AG04450 (cell line): ENCODE data around the gene ACTRT2. TPM values are rescaled to one million over a fixed set of nuclear protein-coding genes. Genes with fewer than 3 reads are reported as not detected.

Source experiments
- CTCF ChIA-PET: fragments of 300-600, 350-600 bp; formaldehyde crosslinking; extraction: SDS; loops from one replicate; lab custom pipeline; 2022; ENCODE audit warnings: antibody characterized with exemption, inconsistent platforms; lab: Charles Lee
- POLR2A ChIA-PET: fragments of 350-600 bp; formaldehyde crosslinking; extraction: SDS; loops from one replicate; lab custom pipeline; 2021; ENCODE audit warnings: antibody characterized with exemption, inconsistent platforms; lab: Yijun Ruan, JAX
- DNase-seq: peaks from one replicate; pipeline ENCODE4 v3.0.0-alpha.2; 2011; ENCODE audit warnings: low read depth, low spot score
- H3K27ac ChIP-seq: one replicate; pipeline ENCODE4 v1.5.1; 2012; ENCODE audit warnings: low read depth, low read length, control low read depth
- H3K27me3 ChIP-seq: one replicate; pipeline ENCODE4 v1.6.0; 2012; ENCODE audit warnings: low read length; ENCODE audit not compliant: control insufficient read depth, insufficient read depth
- H3K4me3 ChIP-seq: 2 replicates; pipeline ENCODE4 v1.5.1; 2011; ENCODE audit warnings: mild to moderate bottlenecking, low read depth, low read length, control low read depth
- H3K9me3 ChIP-seq: 2 replicates; pipeline ENCODE4 v1.5.1; 2012; ENCODE audit warnings: low read length; ENCODE audit not compliant: control insufficient read depth, insufficient read depth
- polyA plus RNA-seq: library from polyadenylated mRNA; depleted of rRNA; stranded (reverse); fragments of >200 nt; gene quantifications from 2 replicates; pipeline ENCODE4 v1.2.3, GENCODE V29; 2011
- TF ChIP-seq, protein P1 (sequence below): IDR thresholded peaks from 2 replicates; pipeline ENCODE4 v1.5.1; 2011; ENCODE audit warnings: low read depth, low read length, control low read depth, inconsistent platforms

ACTRT2 gene
- polyA plus RNA-seq, 1 experiment = not detected

DNA sequence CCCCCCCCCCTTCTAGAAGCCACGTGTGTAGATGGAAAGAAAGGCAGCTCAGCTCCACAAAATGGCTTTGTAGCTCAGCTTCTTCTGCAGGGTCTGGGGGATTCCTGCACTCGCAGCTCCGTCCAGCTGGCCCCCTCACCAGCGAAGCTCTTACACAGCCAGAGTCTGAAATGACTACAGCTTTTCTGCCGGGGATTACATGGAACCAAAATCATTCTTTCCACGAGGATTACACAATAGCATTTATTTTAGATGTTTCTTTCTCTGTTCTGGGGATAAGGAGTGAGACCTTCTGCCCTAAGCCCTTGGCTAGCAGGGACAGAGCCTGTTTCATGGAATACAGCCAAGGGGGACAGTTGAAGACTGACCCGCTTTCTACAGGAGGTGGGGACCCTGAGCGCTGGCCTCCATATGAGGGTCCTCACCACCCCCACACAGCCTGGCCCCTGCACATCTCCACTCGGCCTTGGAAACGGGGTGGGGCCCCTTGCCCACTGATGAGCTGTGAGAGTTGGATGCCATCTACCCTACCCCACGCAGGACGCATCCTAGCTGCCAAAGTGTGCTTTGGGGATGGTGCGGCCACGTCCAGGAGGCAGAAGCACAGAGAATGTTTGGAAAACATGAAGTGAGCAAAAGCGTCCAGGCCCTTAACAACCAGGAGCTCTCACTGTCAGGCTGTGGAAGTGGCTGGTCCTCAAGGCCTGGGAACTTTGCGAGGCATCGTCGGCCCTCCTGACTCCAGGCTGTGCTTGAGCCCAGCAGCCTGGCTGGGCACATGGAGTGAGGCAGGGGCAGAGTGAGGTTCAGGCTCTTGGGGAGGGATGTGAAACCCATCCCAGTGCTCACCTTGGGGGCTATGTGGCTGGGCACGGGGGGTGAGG lies 14.5 kb downstream of the ACTRT2 start:
- no peak overlapping the region for H3K27ac ChIP-seq
- TF ChIP-seq, protein P1, sequence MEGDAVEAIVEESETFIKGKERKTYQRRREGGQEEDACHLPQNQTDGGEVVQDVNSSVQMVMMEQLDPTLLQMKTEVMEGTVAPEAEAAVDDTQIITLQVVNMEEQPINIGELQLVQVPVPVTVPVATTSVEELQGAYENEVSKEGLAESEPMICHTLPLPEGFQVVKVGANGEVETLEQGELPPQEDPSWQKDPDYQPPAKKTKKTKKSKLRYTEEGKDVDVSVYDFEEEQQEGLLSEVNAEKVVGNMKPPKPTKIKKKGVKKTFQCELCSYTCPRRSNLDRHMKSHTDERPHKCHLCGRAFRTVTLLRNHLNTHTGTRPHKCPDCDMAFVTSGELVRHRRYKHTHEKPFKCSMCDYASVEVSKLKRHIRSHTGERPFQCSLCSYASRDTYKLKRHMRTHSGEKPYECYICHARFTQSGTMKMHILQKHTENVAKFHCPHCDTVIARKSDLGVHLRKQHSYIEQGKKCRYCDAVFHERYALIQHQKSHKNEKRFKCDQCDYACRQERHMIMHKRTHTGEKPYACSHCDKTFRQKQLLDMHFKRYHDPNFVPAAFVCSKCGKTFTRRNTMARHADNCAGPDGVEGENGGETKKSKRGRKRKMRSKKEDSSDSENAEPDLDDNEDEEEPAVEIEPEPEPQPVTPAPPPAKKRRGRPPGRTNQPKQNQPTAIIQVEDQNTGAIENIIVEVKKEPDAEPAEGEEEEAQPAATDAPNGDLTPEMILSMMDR = no peak
- no peaks in the 10 kb centered on the region for H3K27me3 ChIP-seq
- peaks cover 53% of the 10 kb centered on the region; the same call in 1 of the 2 replicates for H3K9me3 ChIP-seq
- ChIA-PET POLR2A (no interaction called here), CTCF (no interaction called here)
- no peak overlapping the region for H3K4me3 ChIP-seq
- no peak for DNase-seq

DNA sequence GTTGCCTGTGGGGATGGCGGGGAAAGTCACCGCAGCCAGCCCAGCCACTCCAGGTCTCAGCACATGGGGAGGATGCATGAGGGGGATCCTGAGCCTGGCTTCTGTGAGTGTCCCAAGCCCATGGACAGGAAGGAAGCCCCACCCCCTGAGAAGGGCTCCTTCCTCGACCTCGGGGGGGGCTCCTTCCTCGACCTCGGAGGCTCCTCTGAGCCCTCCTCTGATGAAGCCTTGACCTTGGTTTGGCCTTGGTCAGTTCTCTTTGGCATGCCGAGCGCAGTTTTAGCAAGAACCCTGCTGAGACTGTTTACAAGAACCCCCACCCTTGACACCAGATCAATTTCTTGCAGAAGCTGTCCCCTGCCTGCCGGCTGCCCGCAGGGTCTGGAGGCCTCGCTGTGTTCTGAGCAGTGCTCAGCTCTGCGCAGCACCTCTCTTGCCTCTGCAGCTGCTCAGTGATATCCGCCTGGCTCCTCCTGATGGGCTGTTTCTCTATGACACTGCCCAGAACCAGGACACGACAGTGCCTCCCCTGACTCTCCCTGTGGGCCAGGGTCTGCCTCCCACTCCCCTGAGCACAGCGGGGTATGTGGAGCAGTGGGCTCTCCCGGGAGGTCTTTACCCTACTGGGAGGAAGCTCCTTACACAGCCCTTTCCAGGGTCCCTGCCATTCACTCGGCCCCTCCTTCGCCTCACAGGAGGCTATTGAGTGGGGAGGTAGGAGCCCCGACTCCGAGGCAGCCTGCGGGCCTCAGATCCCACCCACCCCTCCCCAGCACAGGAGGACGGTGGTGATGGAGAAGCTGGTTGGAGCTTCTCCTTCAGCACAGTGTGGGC lies 15.4 kb downstream of the ACTRT2 start:
- Histone ChIP-seq H3K9me3 (peaks cover 45% of the 10 kb centered on the region; the same call in 1 of the 2 replicates), H3K27me3 (no peaks in the 10 kb centered on the region), H3K27ac (no peak overlapping the region), H3K4me3 (no peak overlapping the region)
- ChIA-PET CTCF (no interaction called here), POLR2A (no interaction called here)
- TF ChIP-seq, protein P1 = no peak
- no peak for DNase-seq

DNA sequence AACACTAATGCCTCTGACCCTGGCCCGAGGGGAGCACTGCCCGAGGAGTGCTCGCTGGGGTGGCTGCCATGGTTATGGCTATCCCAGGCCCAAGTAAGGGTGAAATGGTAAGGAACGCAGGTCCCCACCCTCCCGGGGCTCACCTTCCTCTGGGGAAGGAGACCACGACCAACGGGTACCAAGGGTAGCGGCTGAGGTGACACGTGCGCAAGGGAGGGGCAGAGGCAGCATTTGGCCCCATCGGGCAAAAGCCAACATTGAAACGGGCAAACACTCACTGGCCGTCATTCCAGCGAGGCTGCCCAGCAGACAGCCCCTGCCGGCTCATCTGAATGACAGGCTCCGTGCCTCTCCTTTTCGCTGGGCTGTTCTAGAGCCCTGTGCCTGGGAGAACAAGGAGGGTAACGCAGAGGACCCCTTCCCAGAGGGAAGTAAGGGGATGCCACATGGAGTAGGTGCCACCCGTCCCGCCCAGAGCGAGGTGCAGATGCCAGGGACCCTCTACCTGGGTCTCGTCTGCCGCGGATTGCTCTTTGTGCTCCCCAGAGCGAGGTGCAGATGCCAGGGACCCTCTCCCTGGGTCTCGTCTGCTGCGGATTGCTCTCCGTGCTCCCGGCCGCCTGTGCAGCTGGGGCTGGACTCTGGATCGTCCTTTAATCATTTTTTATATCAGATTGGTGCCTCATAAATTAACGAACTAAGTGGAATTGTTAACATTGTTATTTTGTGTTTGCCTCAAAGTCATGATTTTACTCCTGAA lies 16.2 kb downstream of the ACTRT2 start:
- ChIA-PET CTCF (no interaction called here), POLR2A (no interaction called here)
- TF ChIP-seq, protein P1 = no peak
- Histone ChIP-seq H3K27ac (no peak overlapping the region), H3K27me3 (no peaks in the 10 kb centered on the region), H3K9me3 (peaks cover 37% of the 10 kb centered on the region; the same call in 1 of the 2 replicates), H3K4me3 (no peak overlapping the region)
- DNase-seq = no peak

DNA sequence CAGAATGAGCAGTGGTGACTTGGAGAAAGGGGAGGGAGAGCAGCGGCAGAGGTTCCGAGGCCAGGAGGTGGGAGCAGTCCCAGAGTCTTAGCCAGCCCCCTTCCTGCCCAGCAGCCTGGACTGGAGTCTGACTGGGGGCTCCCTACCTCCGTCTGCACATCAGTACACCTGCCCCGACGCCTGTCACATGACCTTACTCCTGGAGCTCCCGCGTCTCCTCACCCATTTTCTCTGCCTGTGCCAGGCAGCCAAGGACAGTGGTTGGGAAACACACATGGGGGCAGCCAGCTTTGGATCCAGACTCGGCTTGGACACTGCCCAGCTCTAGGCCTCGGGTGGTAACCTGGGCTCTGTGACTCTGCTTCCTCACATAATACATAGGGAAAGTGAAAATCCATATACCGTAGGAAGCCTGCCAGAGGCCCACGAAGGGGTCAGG lies 16.9 kb downstream of the ACTRT2 start:
- no peak overlapping the region for H3K4me3 ChIP-seq
- DNase-seq = no peak
- ChIA-PET CTCF (no interaction called here), POLR2A (no interaction called here)
- H3K27me3 ChIP-seq = no peaks in the 10 kb centered on the region
- peaks cover 30% of the 10 kb centered on the region; the same call in 1 of the 2 replicates for H3K9me3 ChIP-seq
- TF ChIP-seq, protein P1 = no peak
- no peak overlapping the region for H3K27ac ChIP-seq
